ENCODE measurements around the gene GAS6. TPM values are rescaled to one million over a fixed set of nuclear protein-coding genes. Genes with fewer than 3 reads are reported as not detected.

Gene GAS6
- total and polyA plus RNA-seq, 2 donors (not counting 3 experiments of a cell fraction or from before 2014, with no cell fraction given): 69.2 to 109 TPM

- dilution Hi-C loops (cut with MboI; ENCODE audit: extremely low pct_ligation_motif_present, low sequenced_read_pairs): no loop called here
- H3K9me1 ChIP-seq (replicated peaks; ENCODE audit: control insufficient read depth, extremely low read depth, insufficient read depth, low read length): no peaks in the 10 kb centered on the region
- H4K20me1 ChIP-seq (replicated peaks; ENCODE audit: control insufficient read depth, extremely low read depth, insufficient read depth, low read length): no peaks in the 10 kb centered on the region
- TF ChIP-seq MAX (IDR thresholded peaks at IDR 0.05; ENCODE audit: insufficient read depth, insufficient read length): no peak
- ChIA-PET POLR2A (no interaction called here), CTCF (interaction anchor here (1.4 kb wide), 1 partner anchor 12 kb away, joined by 3 read pairs; the partner anchor contains the start of gene TMEM255B)
- H3K9ac ChIP-seq (replicated peaks; ENCODE audit: extremely low read depth, insufficient read depth, low read length): no peak overlapping the region
- DNase-seq (ENCODE audit: low read depth, low spot score) (no peak), FAIRE-seq (no peak)
- H2AFZ ChIP-seq (ENCODE audit: low read depth, low read length): no peak overlapping the region
- H3K4me1 ChIP-seq (ENCODE audit: control insufficient read depth, extremely low read depth, insufficient read depth, low read length): peaks cover 39% of the 10 kb centered on the region
- H3K4me2 ChIP-seq (ENCODE audit: insufficient read depth, low read length): no peak overlapping the region
- H3K27ac ChIP-seq (ENCODE audit: insufficient read depth, low read depth, low read length): peak overlapping the region; percentile 36
- no TSS peak for BruUV-seq (replicated peaks)
- peaks cover 2% of the 10 kb centered on the region for H3K79me2 ChIP-seq (ENCODE audit: control insufficient read depth, insufficient read depth, low read length)
- H3K36me3 ChIP-seq (ENCODE audit: control insufficient read depth in 2 of 2, extremely low read depth in 1 of 2, insufficient read depth in 2 of 2, low read length in 2 of 2): peaks cover 19 to 40% of the 10 kb centered on the region in 2 experiments
- H3K4me3 ChIP-seq (replicated peaks in 1 of 3; ENCODE audit: insufficient read depth in 1 of 3, low read depth in 1 of 3, low read length in 3 of 3): no peak overlapping the region
- H3K27me3 ChIP-seq (ENCODE audit: control insufficient read depth in 2 of 2, insufficient read depth in 2 of 2, low read length in 2 of 2): no peaks in the 10 kb centered on the region
- H3K9me3 ChIP-seq (replicated peaks; ENCODE audit: control insufficient read depth, insufficient read depth, low read length): no peaks in the 10 kb centered on the region
- intact Hi-C loops (cut with micrococcal nuclease): no loop called here
These were observed 92.9 kb downstream of the GAS6 start for GRCh38 chr13:113770937-113771336.

Other genes starting within 250 kb of the GAS6 start
- not detected in 2 replicates for gene ATP4B, start 205.9 kb downstream of the GAS6 start, total RNA-seq
- gene ATP4B, start 205.9 kb downstream of the GAS6 start, polyA plus RNA-seq: 0.05 and 0.06 TPM in 2 replicates
- gene GRK1, start 196.9 kb downstream of the GAS6 start, total RNA-seq: not detected in 2 replicates
- not detected in 2 replicates for gene GRK1, start 196.9 kb downstream of the GAS6 start, polyA plus RNA-seq
- gene TMEM255B, start 104.8 kb downstream of the GAS6 start, total RNA-seq: 85.0 and 105 TPM in 2 replicates
- 120 and 121 TPM in 2 replicates for gene TMEM255B, start 104.8 kb downstream of the GAS6 start, polyA plus RNA-seq
- gene C13orf46, start 110.0 kb upstream of the GAS6 start, total RNA-seq: 1.7 and 1.9 TPM in 2 replicates
- 1.2 and 1.3 TPM in 2 replicates for gene C13orf46, start 110.0 kb upstream of the GAS6 start, polyA plus RNA-seq

All from endothelial cell of umbilical vein (primary cell).